ENCODE measurements around the gene ARHGEF2.

DNA sequence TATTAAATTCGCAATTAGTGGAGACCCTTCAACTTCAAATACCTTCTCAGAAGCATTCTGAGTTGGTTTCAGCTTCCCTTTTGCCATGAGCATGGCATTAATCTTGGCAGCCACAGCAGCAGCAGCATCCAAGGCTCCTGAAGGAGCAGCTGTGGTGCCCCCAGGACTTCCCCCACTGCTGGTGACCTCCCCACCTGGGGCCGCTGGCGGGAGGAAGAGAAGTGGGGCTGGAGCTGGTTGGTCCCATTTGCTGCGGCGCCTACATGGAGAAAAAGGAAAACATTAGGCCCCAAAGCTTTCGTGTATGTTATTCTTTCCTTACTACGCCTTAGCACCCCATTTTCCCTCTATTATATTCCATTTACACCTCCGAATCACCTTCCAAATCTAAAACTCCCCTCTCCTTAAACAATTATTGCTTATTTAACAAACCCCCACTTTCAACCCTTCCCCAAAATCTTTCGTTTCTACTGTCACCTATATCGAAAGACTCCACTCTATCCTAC lies 44.7 kb downstream of the ARHGEF2 start:
- no peak for TF ChIP-seq POLR2A (IDR thresholded peaks at IDR 0.05; ENCODE audit: low read length)
- TF ChIP-seq GATA1 (IDR thresholded peaks at IDR 0.05; ENCODE audit: low read depth, low read length) = no peak
